ENCODE results near the gene RAB3A.

GRCh38 chr19:18203863-18204393, at the start of gene RAB3A:
- TF ChIP-seq TCF7L2 (IDR thresholded peaks at IDR 0.05; ENCODE audit: low read depth, low read length), result no peak
- TF ChIP-seq, protein P1, sequence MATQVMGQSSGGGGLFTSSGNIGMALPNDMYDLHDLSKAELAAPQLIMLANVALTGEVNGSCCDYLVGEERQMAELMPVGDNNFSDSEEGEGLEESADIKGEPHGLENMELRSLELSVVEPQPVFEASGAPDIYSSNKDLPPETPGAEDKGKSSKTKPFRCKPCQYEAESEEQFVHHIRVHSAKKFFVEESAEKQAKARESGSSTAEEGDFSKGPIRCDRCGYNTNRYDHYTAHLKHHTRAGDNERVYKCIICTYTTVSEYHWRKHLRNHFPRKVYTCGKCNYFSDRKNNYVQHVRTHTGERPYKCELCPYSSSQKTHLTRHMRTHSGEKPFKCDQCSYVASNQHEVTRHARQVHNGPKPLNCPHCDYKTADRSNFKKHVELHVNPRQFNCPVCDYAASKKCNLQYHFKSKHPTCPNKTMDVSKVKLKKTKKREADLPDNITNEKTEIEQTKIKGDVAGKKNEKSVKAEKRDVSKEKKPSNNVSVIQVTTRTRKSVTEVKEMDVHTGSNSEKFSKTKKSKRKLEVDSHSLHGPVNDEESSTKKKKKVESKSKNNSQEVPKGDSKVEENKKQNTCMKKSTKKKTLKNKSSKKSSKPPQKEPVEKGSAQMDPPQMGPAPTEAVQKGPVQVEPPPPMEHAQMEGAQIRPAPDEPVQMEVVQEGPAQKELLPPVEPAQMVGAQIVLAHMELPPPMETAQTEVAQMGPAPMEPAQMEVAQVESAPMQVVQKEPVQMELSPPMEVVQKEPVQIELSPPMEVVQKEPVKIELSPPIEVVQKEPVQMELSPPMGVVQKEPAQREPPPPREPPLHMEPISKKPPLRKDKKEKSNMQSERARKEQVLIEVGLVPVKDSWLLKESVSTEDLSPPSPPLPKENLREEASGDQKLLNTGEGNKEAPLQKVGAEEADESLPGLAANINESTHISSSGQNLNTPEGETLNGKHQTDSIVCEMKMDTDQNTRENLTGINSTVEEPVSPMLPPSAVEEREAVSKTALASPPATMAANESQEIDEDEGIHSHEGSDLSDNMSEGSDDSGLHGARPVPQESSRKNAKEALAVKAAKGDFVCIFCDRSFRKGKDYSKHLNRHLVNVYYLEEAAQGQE (IDR thresholded peaks at IDR 0.05; ENCODE audit: insufficient read depth in 1 of 2, low read depth in 2 of 2, low read length in 1 of 2), result no peak

Data from Panc1 (cell line).